Hepatocyte (in vitro differentiated cells): Measurements from ENCODE around the gene SH2D3C. TPM values are rescaled to one million over a fixed set of nuclear protein-coding genes. Genes with fewer than 3 reads are reported as not detected.

Experiments
- DNase-seq: peaks from one replicate; pipeline ENCODE4 v3.0.0-alpha.2; 2016; ENCODE audit warnings: low spot score
- H2AFZ ChIP-seq: fragments of 200-600 bp; sonication (generic); 2 replicates; pipeline ENCODE4 v1.6.0; 2016; ENCODE audit warnings: antibody characterized with exemption, mild to moderate bottlenecking
- H3K27ac ChIP-seq: fragments of 200-600 bp; sonication (generic); 2 replicates; pipeline ENCODE4 v1.5.1; 2016; ENCODE audit warnings: mild to moderate bottlenecking
- H3K27me3 ChIP-seq: fragments of 200-600 bp; sonication (generic); 2 replicates; pipeline ENCODE4 v1.6.1; 2016
- H3K36me3 ChIP-seq: fragments of 200-600 bp; sonication (generic); replicated peaks from 2 replicates; pipeline ENCODE4 v1.5.1; 2016; ENCODE audit warnings: low read depth; ENCODE audit not compliant: insufficient read depth
- H3K4me1 ChIP-seq: fragments of 200-600 bp; sonication (generic); 2 replicates; pipeline ENCODE4 v1.5.1; 2016; ENCODE audit warnings: mild to moderate bottlenecking, moderate library complexity; ENCODE audit not compliant: insufficient read depth
- H3K4me2 ChIP-seq: fragments of 200-600 bp; sonication (generic); 2 replicates; pipeline ENCODE4 v1.6.0; 2016
- H3K4me3 ChIP-seq: fragments of 200-600 bp; sonication (generic); 2 replicates; pipeline ENCODE4 v1.5.1; 2016; ENCODE audit warnings: mild to moderate bottlenecking
- H3K79me2 ChIP-seq: fragments of 200-600 bp; sonication (generic); 2 replicates; pipeline ENCODE4 v1.6.0; 2017; ENCODE audit warnings: mild to moderate bottlenecking
- H3K9me2 ChIP-seq: fragments of 200-600 bp; sonication (generic); replicated peaks from 2 replicates; pipeline ENCODE4 v1.6.0; 2017; ENCODE audit warnings: mild to moderate bottlenecking; ENCODE audit not compliant: insufficient read depth
- H3K9me3 ChIP-seq: fragments of 200-600 bp; sonication (generic); 2 replicates; pipeline ENCODE4 v1.5.1; 2016; ENCODE audit warnings: low read depth, mild to moderate bottlenecking
- H4K20me1 ChIP-seq: fragments of 200-600 bp; sonication (generic); 2 replicates; pipeline ENCODE4 v1.6.0; 2016; ENCODE audit warnings: mild to moderate bottlenecking; ENCODE audit not compliant: insufficient read depth, poor library complexity, severe bottlenecking
- EZH2 ChIP-seq: fragments of 200-600 bp; sonication (generic); IDR thresholded peaks from 2 replicates; pipeline ENCODE4 v1.6.1; 2016; ENCODE audit warnings: antibody characterized with exemption, mild to moderate bottlenecking, borderline replicate concordance
- EZH2phosphoT487 ChIP-seq: fragments of 200-600 bp; sonication (generic); IDR thresholded peaks from one replicate; pipeline ENCODE4 v1.6.1; 2018; ENCODE audit warnings: antibody characterized with exemption, mild to moderate bottlenecking, low read depth, moderate library complexity; ENCODE audit not compliant: unreplicated experiment, severe bottlenecking
- WGBS: methylation state at CpG from one replicate; pipeline ENCODE4 v1.1.6; 2016; ENCODE audit warnings: low lambda C conversion rate; ENCODE audit errors: missing lambda C conversion rate; 5-methylcytosine and 5-hydroxymethylcytosine counted together
- polyA plus RNA-seq: library from polyadenylated mRNA; unstranded; fragments of >200 nt; fragmentation: Nextera tagmentation; extraction: Ambion mirVana; gene quantifications from 2 replicates; pipeline ENCODE4 v1.2.1, GENCODE V29; 2016
- total RNA-seq: library from RNA; depleted of rRNA; stranded (reverse); fragments of >200 nt; gene quantifications from 2 replicates; pipeline ENCODE4 v1.2.3, GENCODE V29; 2014
- TF ChIP-seq, protein P1 (sequence below): fragments of 200-600 bp; sonication (generic); IDR thresholded peaks from 2 replicates; pipeline ENCODE4 v1.5.1; 2016; ENCODE audit warnings: antibody characterized with exemption, mild to moderate bottlenecking; ENCODE audit not compliant: poor library complexity

Gene SH2D3C
- total and polyA plus RNA-seq, 2 experiments from 2014 or later, result 0.23 to 0.89 TPM

DNA sequence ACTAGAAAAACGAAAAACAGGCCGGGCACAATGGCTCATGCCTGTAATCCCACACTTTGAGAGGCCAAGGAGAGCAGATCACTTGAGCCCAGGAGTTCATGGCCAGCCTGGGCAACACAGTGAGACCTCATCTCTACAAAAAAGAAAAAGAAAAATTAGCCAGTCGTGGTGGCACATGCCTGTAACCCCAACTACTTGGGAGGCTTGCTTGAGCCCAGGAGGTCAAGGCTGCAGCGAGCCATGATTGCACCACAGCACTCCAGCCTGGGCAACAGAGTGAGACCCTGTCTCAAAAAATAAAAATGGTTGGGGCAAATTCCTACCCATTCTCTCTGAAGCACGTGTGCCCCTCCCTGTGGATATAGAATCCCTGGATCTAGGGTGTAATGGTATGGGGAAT, 80.1 kb downstream of the SH2D3C start:
- H3K79me2 ChIP-seq, result no peaks in the 10 kb centered on the region
- WGBS, result 94% methylated on average over 5 of the region's 5 CpGs
- TF ChIP-seq EZH2phosphoT487, result no peak
- TF ChIP-seq, protein P1, sequence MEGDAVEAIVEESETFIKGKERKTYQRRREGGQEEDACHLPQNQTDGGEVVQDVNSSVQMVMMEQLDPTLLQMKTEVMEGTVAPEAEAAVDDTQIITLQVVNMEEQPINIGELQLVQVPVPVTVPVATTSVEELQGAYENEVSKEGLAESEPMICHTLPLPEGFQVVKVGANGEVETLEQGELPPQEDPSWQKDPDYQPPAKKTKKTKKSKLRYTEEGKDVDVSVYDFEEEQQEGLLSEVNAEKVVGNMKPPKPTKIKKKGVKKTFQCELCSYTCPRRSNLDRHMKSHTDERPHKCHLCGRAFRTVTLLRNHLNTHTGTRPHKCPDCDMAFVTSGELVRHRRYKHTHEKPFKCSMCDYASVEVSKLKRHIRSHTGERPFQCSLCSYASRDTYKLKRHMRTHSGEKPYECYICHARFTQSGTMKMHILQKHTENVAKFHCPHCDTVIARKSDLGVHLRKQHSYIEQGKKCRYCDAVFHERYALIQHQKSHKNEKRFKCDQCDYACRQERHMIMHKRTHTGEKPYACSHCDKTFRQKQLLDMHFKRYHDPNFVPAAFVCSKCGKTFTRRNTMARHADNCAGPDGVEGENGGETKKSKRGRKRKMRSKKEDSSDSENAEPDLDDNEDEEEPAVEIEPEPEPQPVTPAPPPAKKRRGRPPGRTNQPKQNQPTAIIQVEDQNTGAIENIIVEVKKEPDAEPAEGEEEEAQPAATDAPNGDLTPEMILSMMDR, result no peak
- no peak for TF ChIP-seq EZH2
- H3K36me3 ChIP-seq, result no peaks in the 10 kb centered on the region
- no peak overlapping the region for H3K4me3 ChIP-seq
- no peaks in the 10 kb centered on the region for H3K4me1 ChIP-seq
- H4K20me1 ChIP-seq, result no peaks in the 10 kb centered on the region
- no peak overlapping the region for H3K27ac ChIP-seq
- no peaks in the 10 kb centered on the region for H3K27me3 ChIP-seq
- no peak for DNase-seq
- H3K9me2 ChIP-seq, result no peaks in the 10 kb centered on the region
- H2AFZ ChIP-seq, result no peak overlapping the region
- no peak overlapping the region for H3K4me2 ChIP-seq
- H3K9me3 ChIP-seq, result no peaks in the 10 kb centered on the region

DNA sequence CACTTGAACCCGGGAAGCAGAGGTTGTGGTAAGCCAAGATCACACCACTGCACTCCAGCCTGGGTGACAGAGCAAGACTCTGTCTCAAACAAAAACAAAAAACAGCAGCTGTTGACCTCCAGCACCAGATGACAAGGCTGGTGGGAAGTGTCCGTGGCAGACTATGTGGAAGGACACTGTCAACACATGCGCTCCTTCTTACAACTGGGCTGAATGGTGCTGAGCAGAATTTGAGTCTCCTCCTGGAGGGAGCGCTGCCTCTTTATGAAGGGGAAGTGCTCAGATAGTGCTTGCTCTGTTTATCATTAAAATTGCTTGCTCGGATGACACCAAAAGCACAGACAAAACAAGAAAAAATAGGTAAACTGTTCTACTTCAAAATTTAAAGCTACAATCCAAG, 80.9 kb downstream of the SH2D3C start:
- WGBS, result 76% methylated on average over 5 of the region's 5 CpGs
- H3K9me2 ChIP-seq, result no peaks in the 10 kb centered on the region
- no peaks in the 10 kb centered on the region for H3K9me3 ChIP-seq
- no peaks in the 10 kb centered on the region for H4K20me1 ChIP-seq
- H3K27me3 ChIP-seq, result no peaks in the 10 kb centered on the region
- no peaks in the 10 kb centered on the region for H3K36me3 ChIP-seq
- no peak overlapping the region for H3K4me3 ChIP-seq
- H2AFZ ChIP-seq, result no peak overlapping the region
- DNase-seq, result no peak
- TF ChIP-seq, protein P1, result no peak
- TF ChIP-seq EZH2phosphoT487 (no peak), EZH2 (no peak)
- no peak overlapping the region for H3K27ac ChIP-seq
- no peaks in the 10 kb centered on the region for H3K4me1 ChIP-seq
- no peaks in the 10 kb centered on the region for H3K79me2 ChIP-seq
- no peak overlapping the region for H3K4me2 ChIP-seq

DNA sequence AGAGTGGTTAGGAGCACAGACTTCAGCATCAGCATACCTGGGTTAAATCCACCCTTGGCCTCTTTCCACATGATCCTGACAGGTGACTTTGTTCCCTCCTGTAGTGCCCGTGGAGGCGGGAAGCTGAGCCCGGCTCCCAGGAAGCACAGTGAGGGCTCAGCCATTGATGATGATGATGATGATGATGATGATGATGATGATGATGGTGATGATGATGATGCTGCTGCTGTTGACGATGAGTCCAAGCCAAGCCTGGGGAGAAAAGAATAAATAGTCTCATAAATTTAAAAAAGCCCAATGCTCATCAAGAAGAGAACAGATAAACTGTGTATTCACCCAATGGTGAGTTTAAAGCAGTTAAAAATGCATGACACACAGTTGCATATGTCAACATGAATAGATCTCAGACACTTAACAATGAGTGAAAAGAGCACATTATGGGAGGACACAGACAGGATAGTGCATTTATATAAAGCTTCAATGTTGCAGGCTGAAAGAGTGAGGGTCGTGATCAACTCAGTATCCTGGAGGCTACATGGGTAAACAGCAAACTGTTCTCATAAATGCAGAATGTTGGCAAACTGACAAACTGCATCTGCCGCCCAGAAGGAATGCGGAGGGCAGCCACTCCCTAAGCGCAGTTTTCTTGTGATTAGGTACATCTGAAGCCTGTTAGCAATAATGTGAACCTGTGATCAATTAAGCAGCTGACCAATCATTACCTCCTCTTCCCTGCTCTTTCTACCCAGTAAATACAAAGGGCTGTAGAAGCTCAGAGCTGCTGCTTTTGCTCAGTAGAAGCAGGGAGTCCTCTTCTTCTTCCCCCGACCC, 83.4 kb downstream of the SH2D3C start:
- Histone ChIP-seq H3K9me3 (no peaks in the 10 kb centered on the region), H3K9me2 (no peaks in the 10 kb centered on the region), H3K27me3 (no peaks in the 10 kb centered on the region), H3K4me3 (no peak overlapping the region), H2AFZ (no peak overlapping the region), H3K4me1 (no peaks in the 10 kb centered on the region), H3K27ac (peak overlapping the region; percentile 42), H3K36me3 (no peaks in the 10 kb centered on the region), H3K4me2 (peak overlapping the region; percentile 47), H4K20me1 (no peaks in the 10 kb centered on the region), H3K79me2 (no peaks in the 10 kb centered on the region)
- DNase-seq, result no peak
- TF ChIP-seq, protein P1, result no peak
- TF ChIP-seq EZH2 (no peak), EZH2phosphoT487 (no peak)
- 75% methylated on average over 9 of the region's 9 CpGs for WGBS
